Chondrocyte (in vitro differentiated cells): ENCODE measurements around the gene SLTM. TPM values are rescaled to one million over a fixed set of nuclear protein-coding genes. Genes with fewer than 3 reads are reported as not detected.

Source experiments
- DNase-seq: peaks from one replicate; pipeline ENCODE4 v3.0.0; 2021; ENCODE audit warnings: mixed read lengths, low spot score
- H3K27ac Mint-ChIP-seq: one replicate; pipeline ENCODE4 v1.8.0; 2021; ENCODE audit warnings: mild to moderate bottlenecking, moderate library complexity, mixed read lengths; ENCODE audit not compliant: unreplicated experiment
- H3K27me3 Mint-ChIP-seq: 2 replicates; pipeline ENCODE4 v1.8.0; 2021; ENCODE audit warnings: low read depth, mixed read lengths
- H3K36me3 Mint-ChIP-seq: 2 replicates; pipeline ENCODE4 v1.8.0; 2021; ENCODE audit warnings: low read depth, mixed read lengths
- H3K4me1 Mint-ChIP-seq: 2 replicates; pipeline ENCODE4 v1.8.0; 2021; ENCODE audit warnings: low read depth, mild to moderate bottlenecking, mixed read lengths
- H3K4me3 Mint-ChIP-seq: one replicate; pipeline ENCODE4 v1.8.0; 2021; ENCODE audit warnings: mild to moderate bottlenecking, moderate library complexity, mixed read lengths; ENCODE audit not compliant: unreplicated experiment
- H3K9me3 Mint-ChIP-seq: 2 replicates; pipeline ENCODE4 v1.8.0; 2021; ENCODE audit warnings: low read depth, mixed read lengths
- CTCF ChIP-seq: fragments of 200-600 bp; sonication (generic); IDR thresholded peaks from 2 replicates; pipeline ENCODE4 v1.5.0; 2021; ENCODE audit warnings: antibody characterized with exemption, mild to moderate bottlenecking, moderate library complexity
- total RNA-seq: library from RNA; stranded (reverse); gene quantifications from 3 replicates; pipeline ENCODE4 v1.2.1, GENCODE V29; 2021

Gene SLTM
- total RNA-seq, 1 donor from 2014 or later: 71.7 TPM

GRCh38 chr15:58882243-58882642 lies 51.2 kb downstream of the SLTM start:
- no peaks in the 10 kb centered on the region for H3K27me3 Mint-ChIP-seq
- H3K27ac Mint-ChIP-seq: no peak overlapping the region
- no peaks in the 10 kb centered on the region for H3K9me3 Mint-ChIP-seq
- TF ChIP-seq CTCF: no peak
- H3K4me1 Mint-ChIP-seq: no peaks in the 10 kb centered on the region
- H3K4me3 Mint-ChIP-seq: no peak overlapping the region
- DNase-seq: no peak
- H3K36me3 Mint-ChIP-seq: peaks cover 58% of the 10 kb centered on the region

- no peak for DNase-seq
- H3K4me3 Mint-ChIP-seq: no peak overlapping the region
- no peaks in the 10 kb centered on the region for H3K27me3 Mint-ChIP-seq
- no peak for TF ChIP-seq CTCF
- no peaks in the 10 kb centered on the region for H3K4me1 Mint-ChIP-seq
- no peaks in the 10 kb centered on the region for H3K9me3 Mint-ChIP-seq
- H3K27ac Mint-ChIP-seq: no peak overlapping the region
- peaks cover 56% of the 10 kb centered on the region for H3K36me3 Mint-ChIP-seq
These were observed 53.2 kb downstream of the SLTM start for GRCh38 chr15:58880320-58880719.

GRCh38 chr15:58877999-58878825 lies 55.3 kb downstream of the SLTM start:
- no peak overlapping the region for H3K4me3 Mint-ChIP-seq
- no peaks in the 10 kb centered on the region for H3K4me1 Mint-ChIP-seq
- DNase-seq: no peak
- H3K9me3 Mint-ChIP-seq: no peaks in the 10 kb centered on the region
- no peak for TF ChIP-seq CTCF
- no peaks in the 10 kb centered on the region for H3K27me3 Mint-ChIP-seq
- peaks cover 46% of the 10 kb centered on the region for H3K36me3 Mint-ChIP-seq
- no peak overlapping the region for H3K27ac Mint-ChIP-seq

GRCh38 chr15:58876306-58877106 lies 57.0 kb downstream of the SLTM start:
- no peaks in the 10 kb centered on the region for H3K27me3 Mint-ChIP-seq
- no peak for TF ChIP-seq CTCF
- H3K9me3 Mint-ChIP-seq: no peaks in the 10 kb centered on the region
- H3K27ac Mint-ChIP-seq: no peak overlapping the region
- DNase-seq: no peak
- H3K4me1 Mint-ChIP-seq: no peaks in the 10 kb centered on the region
- no peak overlapping the region for H3K4me3 Mint-ChIP-seq
- peaks cover 36% of the 10 kb centered on the region for H3K36me3 Mint-ChIP-seq

GRCh38 chr15:58875343-58875742 lies 58.1 kb downstream of the SLTM start:
- no peak for TF ChIP-seq CTCF

More at GRCh38 chr15:58875343-58875742, 58.1 kb downstream of the SLTM start:
- Mint-ChIP-seq H3K4me1 (no peaks in the 10 kb centered on the region), H3K9me3 (no peaks in the 10 kb centered on the region), H3K27me3 (no peaks in the 10 kb centered on the region), H3K27ac (no peak overlapping the region), H3K4me3 (no peak overlapping the region), H3K36me3 (peaks cover 30% of the 10 kb centered on the region)
- no peak for DNase-seq
